Activated T-cell treated with anti-CD3 and anti-CD28 coated beads for 48 hours (primary cell): ENCODE measurements around the gene ASAP2.

Experiments
- DNase-seq: peaks from one replicate; pipeline ENCODE4 v3.0.0-alpha.2; 2020; ENCODE audit warnings: low read depth

The ASAP2 gene

GRCh38 chr2:9405636-9406035, 199.0 kb downstream of the ASAP2 start:
- no peak for DNase-seq

GRCh38 chr2:9406529-9407362, 200.1 kb downstream of the ASAP2 start:
- no peak for DNase-seq

- no peak for DNase-seq
Observed at GRCh38 chr2:9407363-9407811, 200.8 kb downstream of the ASAP2 start.

- no peak for DNase-seq
Observed at GRCh38 chr2:9408641-9409151, 202.1 kb downstream of the ASAP2 start.

GRCh38 chr2:9410108-9410507, 203.5 kb downstream of the ASAP2 start:
- DNase-seq, result no peak

GRCh38 chr2:9412781-9413180, 206.2 kb downstream of the ASAP2 start:
- DNase-seq, result no peak

GRCh38 chr2:9415516-9416169, 209.0 kb downstream of the ASAP2 start:
- no peak for DNase-seq

- no peak for DNase-seq
Observed at GRCh38 chr2:9416267-9416961, 209.8 kb downstream of the ASAP2 start.

- no peak for DNase-seq
Observed at GRCh38 chr2:9416962-9417316, 210.3 kb downstream of the ASAP2 start.

GRCh38 chr2:9417725-9418124, 211.1 kb downstream of the ASAP2 start:
- DNase-seq, result no peak

GRCh38 chr2:9418746-9419145, 212.1 kb downstream of the ASAP2 start:
- DNase-seq, result no peak

- no peak for DNase-seq
Observed at GRCh38 chr2:9419541-9419940, 212.9 kb downstream of the ASAP2 start.

GRCh38 chr2:9420495-9420894, 213.9 kb downstream of the ASAP2 start:
- no peak for DNase-seq

GRCh38 chr2:9422321-9423099, 215.9 kb downstream of the ASAP2 start:
- peak; percentile 54 for DNase-seq

GRCh38 chr2:9423100-9423921, 216.7 kb downstream of the ASAP2 start, which contains the start of the genes CPSF3 and ITGB1BP1:
Gene CPSF3 (plus strand): TSS chr2:9423654. CDS start chr2:9423774, 120 bp downstream.
Gene ITGB1BP1 (minus strand): TSS chr2:9423528. CDS start chr2:9418697, 4,831 bp downstream.
- DNase-seq, result peak; percentile 97

GRCh38 chr2:9423922-9424272, 217.3 kb downstream of the ASAP2 start:
- peak; percentile 23 for DNase-seq

GRCh38 chr2:9424447-9425164, 218.0 kb downstream of the ASAP2 start:
- no peak for DNase-seq

- no peak for DNase-seq
Observed at GRCh38 chr2:9428965-9429577, 222.5 kb downstream of the ASAP2 start.
